ENCODE measurements around the gene FHOD3. TPM values are rescaled to one million over a fixed set of nuclear protein-coding genes. Genes with fewer than 3 reads are reported as not detected.

The FHOD3 gene
- total and polyA plus RNA-seq, 9 of the 15 experiments (the other 6 are each of a cell fraction or from before 2014, with no cell fraction given), result 0.11 TPM; not detected in 8

DNA sequence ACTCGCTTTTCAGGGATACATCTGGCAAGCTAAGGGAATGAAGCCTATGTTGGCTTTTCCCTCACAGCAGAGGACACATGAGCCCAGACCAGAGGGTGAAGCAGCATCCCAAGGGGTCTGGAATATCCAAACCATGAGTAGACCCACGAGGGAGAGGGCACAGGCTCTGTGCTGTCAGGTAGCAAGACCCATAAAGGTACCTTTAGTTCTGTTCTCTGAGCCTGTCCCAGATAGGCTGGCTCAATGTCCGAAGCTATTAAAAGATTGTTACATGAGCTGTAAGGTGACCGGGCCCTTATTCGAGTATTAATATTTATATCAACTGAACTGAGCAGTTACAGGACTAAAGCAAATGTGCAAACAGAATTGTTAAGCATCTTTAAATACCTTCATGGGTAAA is 479.1 kb downstream of the FHOD3 start (continued):
- TF ChIP-seq RFX5 (IDR thresholded peaks at IDR 0.05; ENCODE audit: low read depth, low read length), result no peak
- TF ChIP-seq HIVEP1 (CRISPR knock-in tag; IDR thresholded peaks at IDR 0.05), result no peak
- no peak for TF ChIP-seq ASH1L (IDR thresholded peaks at IDR 0.05; ENCODE audit: borderline replicate concordance, low read depth, partially characterized antibody)
- TF ChIP-seq, protein P1, sequence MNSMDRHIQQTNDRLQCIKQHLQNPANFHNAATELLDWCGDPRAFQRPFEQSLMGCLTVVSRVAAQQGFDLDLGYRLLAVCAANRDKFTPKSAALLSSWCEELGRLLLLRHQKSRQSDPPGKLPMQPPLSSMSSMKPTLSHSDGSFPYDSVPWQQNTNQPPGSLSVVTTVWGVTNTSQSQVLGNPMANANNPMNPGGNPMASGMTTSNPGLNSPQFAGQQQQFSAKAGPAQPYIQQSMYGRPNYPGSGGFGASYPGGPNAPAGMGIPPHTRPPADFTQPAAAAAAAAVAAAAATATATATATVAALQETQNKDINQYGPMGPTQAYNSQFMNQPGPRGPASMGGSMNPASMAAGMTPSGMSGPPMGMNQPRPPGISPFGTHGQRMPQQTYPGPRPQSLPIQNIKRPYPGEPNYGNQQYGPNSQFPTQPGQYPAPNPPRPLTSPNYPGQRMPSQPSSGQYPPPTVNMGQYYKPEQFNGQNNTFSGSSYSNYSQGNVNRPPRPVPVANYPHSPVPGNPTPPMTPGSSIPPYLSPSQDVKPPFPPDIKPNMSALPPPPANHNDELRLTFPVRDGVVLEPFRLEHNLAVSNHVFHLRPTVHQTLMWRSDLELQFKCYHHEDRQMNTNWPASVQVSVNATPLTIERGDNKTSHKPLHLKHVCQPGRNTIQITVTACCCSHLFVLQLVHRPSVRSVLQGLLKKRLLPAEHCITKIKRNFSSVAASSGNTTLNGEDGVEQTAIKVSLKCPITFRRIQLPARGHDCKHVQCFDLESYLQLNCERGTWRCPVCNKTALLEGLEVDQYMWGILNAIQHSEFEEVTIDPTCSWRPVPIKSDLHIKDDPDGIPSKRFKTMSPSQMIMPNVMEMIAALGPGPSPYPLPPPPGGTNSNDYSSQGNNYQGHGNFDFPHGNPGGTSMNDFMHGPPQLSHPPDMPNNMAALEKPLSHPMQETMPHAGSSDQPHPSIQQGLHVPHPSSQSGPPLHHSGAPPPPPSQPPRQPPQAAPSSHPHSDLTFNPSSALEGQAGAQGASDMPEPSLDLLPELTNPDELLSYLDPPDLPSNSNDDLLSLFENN (IDR thresholded peaks at IDR 0.05; ENCODE audit: low read depth in 2 of 2, low read length in 2 of 2), result no peak
- TF ChIP-seq, protein P2, sequence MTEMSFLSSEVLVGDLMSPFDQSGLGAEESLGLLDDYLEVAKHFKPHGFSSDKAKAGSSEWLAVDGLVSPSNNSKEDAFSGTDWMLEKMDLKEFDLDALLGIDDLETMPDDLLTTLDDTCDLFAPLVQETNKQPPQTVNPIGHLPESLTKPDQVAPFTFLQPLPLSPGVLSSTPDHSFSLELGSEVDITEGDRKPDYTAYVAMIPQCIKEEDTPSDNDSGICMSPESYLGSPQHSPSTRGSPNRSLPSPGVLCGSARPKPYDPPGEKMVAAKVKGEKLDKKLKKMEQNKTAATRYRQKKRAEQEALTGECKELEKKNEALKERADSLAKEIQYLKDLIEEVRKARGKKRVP (CRISPR knock-in tag; IDR thresholded peaks at IDR 0.05), result no peak
- no peak for TF ChIP-seq CSDE1 (IDR thresholded peaks at IDR 0.05)
- no peak for TF ChIP-seq RBM15 (IDR thresholded peaks at IDR 0.05; ENCODE audit: insufficient read depth, low read length)
- TF ChIP-seq RBM34 (IDR thresholded peaks at IDR 0.05; ENCODE audit: borderline replicate concordance, insufficient read depth, low read length), result no peak
- no peak for TF ChIP-seq SMARCB1 (IDR thresholded peaks at IDR 0.05; ENCODE audit: insufficient read length, low read depth)
- no peak for TF ChIP-seq ZNF311 (CRISPR knock-in tag; IDR thresholded peaks at IDR 0.05)

All from K562 (cell line).